HepG2 (cell line): ENCODE data around the gene MRPL14. TPM values are rescaled to one million over a fixed set of nuclear protein-coding genes. Genes with fewer than 3 reads are reported as not detected.

Source experiments
- AHDC1 ChIP-seq: sonication (generic); formaldehyde crosslinking; IDR thresholded peaks from 2 replicates; pipeline ENCODE4 v1.5.1; 2020; ENCODE audit warnings: mild to moderate bottlenecking, missing genetic modification reagents, borderline replicate concordance
- ARNT2 ChIP-seq: sonication (generic); formaldehyde crosslinking; IDR thresholded peaks from 2 replicates; pipeline ENCODE4 v1.8.0; 2022; ENCODE audit warnings: mild to moderate bottlenecking, low read depth, missing genetic modification reagents, moderate library complexity
- ATAD3A ChIP-seq: sonication (generic); formaldehyde crosslinking; IDR thresholded peaks from 2 replicates; pipeline ENCODE4 v1.4.0; 2020; ENCODE audit warnings: missing genetic modification reagents
- ATF1 ChIP-seq: IDR thresholded peaks from 2 replicates; pipeline ENCODE4 v1.6.1; 2016; ENCODE audit warnings: mild to moderate bottlenecking, control low read depth
- KDM6A ChIP-seq: IDR thresholded peaks from 2 replicates; pipeline ENCODE4 v1.6.1; 2016; ENCODE audit warnings: low read depth
- KLF11 ChIP-seq: IDR thresholded peaks from 2 replicates; pipeline ENCODE4 v1.6.1; 2016; ENCODE audit warnings: missing compliant biosample characterization
- PLRG1 ChIP-seq: fragments of 450-650 bp; conservative IDR thresholded peaks from 2 replicates; pipeline ENCODE4 v1.6.1; 2016
- RELA ChIP-seq: sonication (generic); formaldehyde crosslinking; IDR thresholded peaks from 2 replicates; pipeline ENCODE4 v1.4.0; 2020; ENCODE audit warnings: missing genetic modification reagents
- SAFB2 ChIP-seq: sonication (generic); formaldehyde crosslinking; IDR thresholded peaks from 2 replicates; pipeline ENCODE4 v1.5.1; 2020; ENCODE audit warnings: missing genetic modification reagents, low read depth, mild to moderate bottlenecking, borderline replicate concordance
- STAT6 ChIP-seq: sonication (generic); formaldehyde crosslinking; IDR thresholded peaks from 2 replicates; pipeline ENCODE4 v1.4.0; 2020; ENCODE audit warnings: missing genetic modification reagents, mild to moderate bottlenecking, borderline replicate concordance
- SUZ12 ChIP-seq: fragments of 150-350 bp; IDR thresholded peaks from 2 replicates; pipeline ENCODE4 v1.6.1; 2014; ENCODE audit warnings: low read depth, low read length
- TAF1 ChIP-seq: sonication (generic); formaldehyde crosslinking; IDR thresholded peaks from 2 replicates; pipeline ENCODE4 v1.4.0; 2020; ENCODE audit warnings: missing genetic modification reagents
- TBP ChIP-seq: sonication (generic); formaldehyde crosslinking; IDR thresholded peaks from 2 replicates; pipeline ENCODE4 v1.5.0; 2020; ENCODE audit warnings: missing genetic modification reagents
- TEF ChIP-seq: sonication (generic); formaldehyde crosslinking; IDR thresholded peaks from 2 replicates; pipeline ENCODE4 v1.5.0; 2020; ENCODE audit warnings: missing genetic modification reagents
- YY1 ChIP-seq: IDR thresholded peaks from 2 replicates; pipeline ENCODE4 v1.6.1; 2011; ENCODE audit warnings: low read length, low read depth, moderate library complexity, mild to moderate bottlenecking; ENCODE audit not compliant: insufficient read depth, insufficient replicate concordance
- ZBTB7B ChIP-seq: sonication (generic); formaldehyde crosslinking; IDR thresholded peaks from 2 replicates; pipeline ENCODE4 v1.4.0; 2020; ENCODE audit warnings: missing genetic modification reagents
- ZFYVE20 ChIP-seq: sonication (generic); formaldehyde crosslinking; IDR thresholded peaks from 2 replicates; pipeline ENCODE4 v1.8.0; 2023; ENCODE audit warnings: low read depth, mild to moderate bottlenecking, moderate library complexity, missing genetic modification reagents, borderline replicate concordance
- ZNF362 ChIP-seq: sonication (generic); formaldehyde crosslinking; IDR thresholded peaks from 2 replicates; pipeline ENCODE4 v1.4.0; 2020; ENCODE audit warnings: missing genetic modification reagents, mild to moderate bottlenecking, borderline replicate concordance
- ZNF382 ChIP-seq: sonication (generic); formaldehyde crosslinking; IDR thresholded peaks from 2 replicates; pipeline ENCODE4 v1.5.0; 2020; ENCODE audit warnings: missing genetic modification reagents, mild to moderate bottlenecking, borderline replicate concordance
- ZNF737 ChIP-seq: sonication (generic); formaldehyde crosslinking; IDR thresholded peaks from 2 replicates; pipeline ENCODE4 v1.5.0; 2020; ENCODE audit warnings: missing genetic modification reagents, mild to moderate bottlenecking, borderline replicate concordance
- polyA plus RNA-seq, 8 experiments: library from polyadenylated mRNA; depleted of rRNA in 3 of 8; stranded (reverse) in 7 of 8; unstranded in 1 of 8; fragments of >200 nt; fragmentation: Illumina TruSeq in 4 of 8; extraction: Trizol in 4 of 8; gene quantifications; 2 replicates each; pipeline versions ENCODE4 v1.2.1 to v1.2.3, GENCODE V29; 2011 to 2016; ENCODE audit warnings: low read depth in 4 of 8, missing spikeins in 1 of 8, mixed read lengths in 1 of 8; ENCODE audit not compliant: insufficient read depth in 1 of 8
- total RNA-seq, 5 experiments: library from RNA; depleted of rRNA; stranded (reverse); fragments of >200 nt; fragmentation: Illumina TruSeq; extraction: Trizol; gene quantifications; 2 replicates each; pipeline ENCODE4 v1.2.3, GENCODE V29; 2016; ENCODE audit warnings: low read depth in 1 of 5

Gene MRPL14
- total and polyA plus RNA-seq, 2 of the 13 experiments (the other 11 are each of a cell fraction or from before 2014, with no cell fraction given), result 157 to 178 TPM

- no peak for TF ChIP-seq KLF11
- TF ChIP-seq ATF1 (CRISPR knock-in tag), result no peak
- no peak for TF ChIP-seq ZNF382 (CRISPR knock-in tag)
- 0 out of 2 replicates have a peak, but pooled peaks have one; percentile 17 for TF ChIP-seq KDM6A
- TF ChIP-seq SAFB2, result peak; percentile 50; the same call in 1 of the 2 replicates
- no peak for TF ChIP-seq PLRG1
- peak; percentile 93 for TF ChIP-seq ARNT2 (CRISPR knock-in tag)
- no peak for TF ChIP-seq ZNF362 (CRISPR knock-in tag)
- TF ChIP-seq ATAD3A (CRISPR knock-in tag), result no peak
- no peak for TF ChIP-seq RELA (CRISPR knock-in tag)
- no peak for TF ChIP-seq TAF1
- TF ChIP-seq AHDC1 (CRISPR knock-in tag), result no peak
- TF ChIP-seq SUZ12, result no peak
- TF ChIP-seq ZNF737 (CRISPR knock-in tag), result no peak
- TF ChIP-seq TEF (CRISPR knock-in tag), result no peak
- peak; percentile 74 for TF ChIP-seq YY1
- TF ChIP-seq ZBTB7B, result peak; percentile 88; the same call in 1 of the 2 replicates
- TF ChIP-seq STAT6 (CRISPR knock-in tag), result no peak
- TF ChIP-seq ZFYVE20, result no peak
- TF ChIP-seq TBP (CRISPR knock-in tag), result no peak
Observed at GRCh38 chr6:44076356-44077213, 50.7 kb downstream of the MRPL14 start (continued).
